ENCODE results near the gene SLC36A1.
"Not testable (repeated sequence)": the region's sequence is repeated elsewhere in the genome, so short reads cannot be mapped to it uniquely, and the experiment has no call there.

SLC36A1 gene

GRCh38 chr5:151491062-151491461 lies 43.7 kb downstream of the SLC36A1 start:
- DNase-seq = no peak

GRCh38 chr5:151492729-151493128 lies 45.3 kb downstream of the SLC36A1 start:
- DNase-seq = no peak

GRCh38 chr5:151493665-151494064 lies 46.3 kb downstream of the SLC36A1 start:
- no peak for DNase-seq

GRCh38 chr5:151495320-151495719 lies 47.9 kb downstream of the SLC36A1 start:
- no peak for DNase-seq

GRCh38 chr5:151496041-151496484 lies 48.7 kb downstream of the SLC36A1 start:
- no peak for DNase-seq

GRCh38 chr5:151497391-151498002 lies 50.1 kb downstream of the SLC36A1 start:
- DNase-seq = no peak

GRCh38 chr5:151498395-151499155 lies 51.2 kb downstream of the SLC36A1 start:
- DNase-seq = no peak

GRCh38 chr5:151499501-151500035 lies 52.2 kb downstream of the SLC36A1 start:
- no peak for DNase-seq

- DNase-seq = no peak
These were observed 56.6 kb downstream of the SLC36A1 start for GRCh38 chr5:151504006-151504405.

GRCh38 chr5:151508308-151508707 lies 60.9 kb downstream of the SLC36A1 start:
- DNase-seq = not testable (repeated sequence)

GRCh38 chr5:151509231-151509630 lies 61.8 kb downstream of the SLC36A1 start:
- DNase-seq = no peak

GRCh38 chr5:151509836-151510235 lies 62.4 kb downstream of the SLC36A1 start:
- DNase-seq = no peak

GRCh38 chr5:151517122-151517920 lies 69.9 kb downstream of the SLC36A1 start:
- DNase-seq = no peak

- DNase-seq = no peak
These were observed 72.9 kb downstream of the SLC36A1 start for GRCh38 chr5:151520294-151520693.

GRCh38 chr5:151522226-151522625 lies 74.8 kb downstream of the SLC36A1 start:
- no peak for DNase-seq

GRCh38 chr5:151523335-151523734 lies 75.9 kb downstream of the SLC36A1 start:
- DNase-seq = peak; percentile 34

- DNase-seq = no peak
These were observed 80.8 kb downstream of the SLC36A1 start for GRCh38 chr5:151528153-151528552.

GRCh38 chr5:151528996-151529395 lies 81.6 kb downstream of the SLC36A1 start:
- no peak for DNase-seq

GRCh38 chr5:151531581-151531980 lies 84.2 kb downstream of the SLC36A1 start:
- DNase-seq = no peak

- no peak for DNase-seq
These were observed 85.0 kb downstream of the SLC36A1 start for GRCh38 chr5:151532416-151532815.

- DNase-seq = no peak
These were observed 86.9 kb downstream of the SLC36A1 start for GRCh38 chr5:151534350-151534749.

- no peak for DNase-seq
These were observed 89.6 kb downstream of the SLC36A1 start for GRCh38 chr5:151537044-151537443.

GRCh38 chr5:151541571-151541970 lies 94.2 kb downstream of the SLC36A1 start:
- DNase-seq = no peak
